H1 (cell line): ENCODE results near the gene GREB1. TPM values are rescaled to one million over a fixed set of nuclear protein-coding genes. Genes with fewer than 3 reads are reported as not detected.

ENCODE experiments used
- CHD1 ChIP-seq: IDR thresholded peaks from 2 replicates; pipeline ENCODE4 v1.6.1; 2012; ENCODE audit warnings: low read depth, low read length, improper control_type of control experiment
- CHD2 ChIP-seq: IDR thresholded peaks from 2 replicates; pipeline ENCODE4 v1.6.1; 2012; ENCODE audit warnings: low read length, improper control_type of control experiment
- GABPA ChIP-seq: IDR thresholded peaks from 2 replicates; pipeline ENCODE4 v1.6.1; 2011; ENCODE audit warnings: mild to moderate bottlenecking, low read length, moderate library complexity, borderline replicate concordance; ENCODE audit not compliant: insufficient read depth
- JUND ChIP-seq: IDR thresholded peaks from 2 replicates; pipeline ENCODE4 v1.6.1; 2011; ENCODE audit warnings: mild to moderate bottlenecking, improper control_type of control experiment, low read length
- polyA plus RNA-seq, 7 experiments: library from polyadenylated mRNA; depleted of rRNA in 3 of 7; stranded (reverse) in 5 of 7; unstranded in 2 of 7; fragments of >200 nt in 5 of 7; fragments of 200-250 nt in 2 of 7; gene quantifications; 1 replicate in 5 of 7; 2 replicates in 1 of 7; 4 replicates in 1 of 7; pipeline versions ENCODE4 v1.2.1 to v1.2.3, GENCODE V29; 2011 to 2013; ENCODE audit warnings: missing spikeins in 2 of 7, mixed read lengths in 2 of 7
- total RNA-seq: library from RNA; stranded (reverse); fragmentation: NEBNext Ultra II Directional; extraction: Animal tissue kit (Norgen Biotek cat#: 25700); gene quantifications from 2 replicates; pipeline ENCODE4 v1.2.1, GENCODE V29; 2021

GREB1 gene
- total and polyA plus RNA-seq, 2 of the 8 experiments (the other 6 are each of a cell fraction or from before 2014, with no cell fraction given): 7.9 to 43.4 TPM

GRCh38 chr2:11682590-11682915 is 148.7 kb downstream of the GREB1 start (continued):
- TF ChIP-seq GABPA (no peak), CHD2 (no peak), JUND (no peak), CHD1 (no peak)
- TF ChIP-seq, all 59 proteins: peak for 0
